Hair follicular keratinocyte (primary cell): ENCODE measurements around the gene OR10W1. TPM values are rescaled to one million over a fixed set of nuclear protein-coding genes. Genes with fewer than 3 reads are reported as not detected.

Source experiments
- total RNA-seq: library from RNA; depleted of rRNA; stranded (reverse); fragments of >200 nt; gene quantifications from 2 replicates; pipeline ENCODE4 v1.2.3, GENCODE V29; 2015

The OR10W1 gene, protein sequence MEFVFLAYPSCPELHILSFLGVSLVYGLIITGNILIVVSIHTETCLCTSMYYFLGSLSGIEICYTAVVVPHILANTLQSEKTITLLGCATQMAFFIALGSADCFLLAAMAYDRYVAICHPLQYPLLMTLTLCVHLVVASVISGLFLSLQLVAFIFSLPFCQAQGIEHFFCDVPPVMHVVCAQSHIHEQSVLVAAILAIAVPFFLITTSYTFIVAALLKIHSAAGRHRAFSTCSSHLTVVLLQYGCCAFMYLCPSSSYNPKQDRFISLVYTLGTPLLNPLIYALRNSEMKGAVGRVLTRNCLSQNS
- total RNA-seq, result not detected in 2 replicates

DNA sequence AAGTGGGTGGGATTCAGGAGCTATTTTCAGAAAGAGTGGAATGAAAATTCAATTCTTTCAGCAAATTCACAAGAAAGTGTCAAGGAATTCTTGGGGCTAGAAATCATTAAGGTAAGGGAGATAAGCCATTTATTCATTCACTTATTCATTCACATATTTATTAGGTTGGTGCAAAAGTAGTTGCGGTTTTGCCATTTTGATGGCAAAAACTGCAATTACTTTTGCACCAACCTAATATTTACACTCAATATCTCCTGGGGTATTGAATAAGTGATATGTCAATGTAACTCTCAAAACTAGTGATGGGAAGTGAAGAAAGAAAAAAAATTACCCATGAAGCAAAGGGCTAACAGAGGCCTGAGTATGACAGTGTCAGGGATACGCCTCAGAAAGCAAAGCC, at the start of gene OR10W1:
OR10W1 (minus strand) TSS at position 119 of the 400 bp plus-strand sequence. CDS start 402 bp downstream, outside the sequence.

Other genes starting within 250 kb of the OR10W1 start
- gene OR9Q1, start 244.4 kb downstream of the OR10W1 start, total RNA-seq, result not detected in 2 replicates
- not detected in 2 replicates for gene OR6Q1, start 237.3 kb downstream of the OR10W1 start, total RNA-seq
- not detected in 2 replicates for gene OR9I1, start 142.7 kb downstream of the OR10W1 start, total RNA-seq
- gene OR9Q2, start 79.2 kb downstream of the OR10W1 start, total RNA-seq, result not detected in 2 replicates
- not detected in 2 replicates for gene OR1S2, start 64.1 kb downstream of the OR10W1 start, total RNA-seq
- gene OR1S1, start 55.5 kb downstream of the OR10W1 start, total RNA-seq, result not detected in 2 replicates
- not detected in 2 replicates for gene OR10Q1, start 39.3 kb downstream of the OR10W1 start, total RNA-seq
- not detected in 2 replicates for gene OR5B17, start 90.8 kb upstream of the OR10W1 start, total RNA-seq
- not detected in 2 replicates for gene OR5B3, start 138.6 kb upstream of the OR10W1 start, total RNA-seq
- gene OR5B2, start 159.9 kb upstream of the OR10W1 start, total RNA-seq, result not detected in 2 replicates
- not detected in 2 replicates for gene OR5B12, start 174.0 kb upstream of the OR10W1 start, total RNA-seq
- gene OR5B21, start 239.8 kb upstream of the OR10W1 start, total RNA-seq, result not detected in 2 replicates